Fibroblast of skin of right quadriceps (primary cell): ENCODE results near the gene CXXC1.
"Not testable (repeated sequence)": the region's sequence is repeated elsewhere in the genome, so short reads cannot be mapped to it uniquely, and the experiment has no call there.

ENCODE experiments used
- DNase-seq: peaks from one replicate; pipeline ENCODE4 v3.0.0-alpha.2; 2013

Gene CXXC1

DNA sequence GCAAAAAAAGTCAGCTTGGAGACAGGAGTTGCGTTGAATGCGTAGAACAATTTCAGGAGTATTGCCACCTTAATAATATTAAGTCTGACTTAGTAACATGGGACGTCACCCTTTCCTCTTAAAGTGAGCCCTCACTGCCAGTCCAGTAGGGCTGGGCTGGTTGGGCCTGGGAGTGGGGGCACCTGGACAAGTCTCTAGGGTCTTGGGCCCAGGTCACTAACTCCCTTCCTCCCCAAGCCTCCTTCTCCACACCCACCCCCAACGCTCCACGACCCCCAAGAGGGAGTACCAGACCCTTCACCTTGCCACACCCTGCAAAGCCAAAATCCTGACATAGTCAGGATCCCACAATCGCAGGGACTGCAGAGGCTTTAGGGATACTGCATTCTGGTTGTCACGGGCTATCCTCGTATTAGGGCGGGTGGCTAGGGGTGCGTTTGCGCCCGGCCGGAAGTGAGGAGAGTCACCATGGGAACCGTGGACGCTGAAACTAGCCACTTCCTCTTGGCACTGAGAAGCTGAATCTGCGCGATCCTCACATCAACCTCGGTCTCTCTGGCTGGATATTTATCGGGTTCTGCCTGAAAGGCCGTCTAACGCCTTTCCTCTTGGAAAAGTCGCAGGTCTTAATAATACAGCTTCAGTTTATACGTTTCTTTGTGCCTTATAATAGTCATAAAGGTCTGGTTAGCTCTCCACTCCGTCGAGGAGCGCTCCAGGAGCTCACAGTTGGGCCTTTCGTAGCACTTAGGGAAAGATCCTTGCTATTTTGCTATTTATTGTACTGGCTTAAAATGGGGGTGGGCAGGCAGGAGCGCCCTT is 10.3 kb upstream of the CXXC1 start:
- DNase-seq, result peak; percentile 64

GRCh38 chr18:50293039-50293438 is 5.5 kb upstream of the CXXC1 start:
- DNase-seq, result no peak

DNA sequence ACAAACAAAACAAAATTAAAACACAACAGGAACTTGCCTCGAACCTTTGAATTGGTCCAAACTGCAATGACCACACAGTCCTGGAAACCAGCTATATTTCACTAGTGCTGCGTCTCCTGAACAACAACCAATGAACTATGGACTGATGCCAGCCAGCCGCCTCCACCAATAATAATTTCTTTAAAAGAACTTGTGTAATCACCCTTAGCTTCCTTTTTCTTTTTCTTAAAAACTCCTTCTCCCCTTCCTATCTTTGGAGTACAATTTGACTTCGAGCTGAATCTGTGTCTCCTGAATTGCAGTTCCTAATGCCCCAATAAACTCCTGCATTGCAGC is 1.6 kb upstream of the CXXC1 start:
- DNase-seq, result no peak

DNA sequence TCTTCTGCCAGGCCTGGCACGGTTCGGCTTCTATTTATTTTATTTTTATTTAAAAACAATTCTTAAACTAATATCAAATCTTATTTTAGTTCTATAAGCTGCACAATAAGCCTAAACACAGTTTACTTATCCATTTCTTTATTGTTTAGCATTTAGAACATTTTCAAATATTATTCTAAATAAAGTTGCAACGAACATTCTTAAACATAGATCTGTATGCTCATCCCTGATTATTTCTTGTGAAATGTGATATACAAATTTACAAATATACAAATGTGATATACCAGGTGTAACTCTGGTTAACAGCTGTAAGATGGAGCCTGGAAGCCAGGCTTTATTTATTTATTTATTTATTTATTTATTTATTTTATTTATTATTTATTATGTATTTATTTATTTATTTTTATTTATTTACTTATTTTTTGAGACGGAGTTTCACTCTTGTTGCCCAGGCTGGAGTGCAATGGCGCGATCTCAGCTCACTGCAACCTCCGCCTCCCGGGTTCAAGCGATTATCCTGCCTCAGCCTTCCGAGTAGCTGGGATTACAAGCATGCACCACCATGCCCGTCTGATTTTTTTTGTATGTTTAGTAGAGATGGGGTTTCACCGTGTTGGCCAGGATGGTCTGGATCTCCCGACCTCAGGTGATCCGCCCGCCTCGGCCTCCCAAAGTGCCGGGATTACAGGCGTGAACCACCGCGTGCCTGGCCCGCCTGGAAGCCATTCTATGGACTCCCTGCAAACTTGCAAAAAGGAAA is 1.0 kb upstream of the CXXC1 start:
- not testable (repeated sequence) for DNase-seq

DNA sequence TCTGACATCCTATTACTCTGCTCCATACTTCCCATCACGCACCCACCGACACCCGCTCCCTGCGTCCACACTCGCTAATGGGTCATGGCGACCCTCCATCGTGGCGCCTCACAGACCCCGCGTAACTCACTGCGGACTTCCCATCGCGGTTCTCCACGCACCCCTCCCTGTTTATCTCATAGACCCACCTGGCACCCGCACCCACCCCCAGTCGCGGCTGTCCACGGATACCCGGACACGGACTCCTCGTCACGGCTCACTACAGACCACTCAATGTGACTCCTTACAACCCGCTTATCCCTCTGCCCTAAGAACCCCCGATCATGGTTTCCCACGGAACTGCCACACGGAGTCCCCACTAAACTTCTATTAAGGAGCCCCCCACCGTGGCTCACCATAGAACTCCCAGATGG is 458 bp downstream of the CXXC1 start:
- no peak for DNase-seq

- peak; percentile 23 for DNase-seq
These were observed 983 bp downstream of the CXXC1 start for GRCh38 chr18:50286391-50287027.

- DNase-seq, result no peak
These were observed 1.7 kb downstream of the CXXC1 start for GRCh38 chr18:50285631-50286321.

GRCh38 chr18:50285071-50285470 is 2.4 kb downstream of the CXXC1 start:
- DNase-seq, result no peak

GRCh38 chr18:50284255-50284885 is 3.1 kb downstream of the CXXC1 start:
- no peak for DNase-seq

DNA sequence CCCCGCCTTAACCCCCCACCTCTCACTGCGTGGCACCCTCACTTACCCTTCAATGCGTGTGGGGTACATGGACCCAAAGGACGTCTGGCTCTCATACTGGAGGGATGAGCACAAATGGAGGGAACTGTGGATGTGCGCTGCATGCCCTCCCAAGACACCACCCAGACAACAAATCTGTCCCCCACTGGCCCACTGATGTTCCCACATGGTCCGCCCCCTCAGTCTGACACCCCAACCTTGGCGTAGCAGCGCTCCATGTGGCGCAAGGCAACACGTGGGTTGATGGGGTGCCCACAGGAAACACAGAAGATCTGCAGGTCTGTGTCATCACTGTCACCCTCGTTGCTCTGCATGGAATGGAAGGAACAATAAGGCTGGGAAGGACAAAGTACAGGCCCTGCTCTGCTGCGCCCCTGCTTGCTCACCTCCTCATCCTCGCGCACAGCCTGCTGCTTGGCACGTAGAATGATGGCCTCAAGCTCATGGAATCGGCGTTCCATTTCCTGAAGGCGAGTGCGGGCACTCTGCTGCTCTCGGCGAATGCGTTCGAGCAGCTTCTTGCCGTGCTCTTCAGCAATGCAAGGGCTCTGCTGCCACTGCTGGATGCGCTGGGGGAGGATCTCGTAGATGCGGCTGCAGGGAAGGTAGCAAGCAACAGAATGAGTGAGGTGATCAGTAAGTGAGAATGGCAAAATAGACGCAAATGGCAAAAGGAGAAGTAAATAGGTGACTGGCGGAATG is 3.9 kb downstream of the CXXC1 start:
- DNase-seq, result no peak

- no peak for DNase-seq
These were observed 4.8 kb downstream of the CXXC1 start for GRCh38 chr18:50282521-50283335.

DNA sequence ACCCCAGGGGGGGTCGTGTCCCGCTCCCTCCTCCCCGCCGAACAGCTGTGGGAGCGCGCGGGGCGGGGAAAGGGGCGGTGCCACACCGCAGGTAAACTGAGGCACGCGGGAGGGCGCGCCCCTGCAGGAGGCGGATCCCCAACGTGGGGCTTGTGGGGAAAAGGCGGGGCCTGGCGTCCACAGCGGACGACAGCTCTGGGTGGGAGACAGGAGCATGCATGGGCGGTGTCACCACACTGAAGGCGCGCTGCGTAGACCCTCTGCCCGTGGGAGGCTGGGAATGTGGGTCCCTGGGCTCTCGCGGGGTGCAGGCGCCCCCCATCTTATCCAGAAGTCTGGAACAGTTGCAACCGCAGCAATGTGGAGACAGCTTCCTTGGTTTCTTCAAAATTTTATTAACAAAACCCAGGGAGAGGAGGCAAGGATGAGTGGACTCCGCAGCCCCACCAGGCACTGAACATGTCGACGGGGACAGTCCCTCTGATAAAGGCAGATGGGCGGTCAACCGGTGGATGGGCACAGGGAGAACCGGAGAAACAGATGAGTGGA is 5.4 kb downstream of the CXXC1 start:
- no peak for DNase-seq

GRCh38 chr18:50281295-50281971 is 6.1 kb downstream of the CXXC1 start, which contains the start of gene MBD1:
Gene MBD1 (minus strand): TSS chr18:50281523. CDS start chr18:50279992, 1,531 bp downstream.
- DNase-seq, result peak; percentile 98

DNA sequence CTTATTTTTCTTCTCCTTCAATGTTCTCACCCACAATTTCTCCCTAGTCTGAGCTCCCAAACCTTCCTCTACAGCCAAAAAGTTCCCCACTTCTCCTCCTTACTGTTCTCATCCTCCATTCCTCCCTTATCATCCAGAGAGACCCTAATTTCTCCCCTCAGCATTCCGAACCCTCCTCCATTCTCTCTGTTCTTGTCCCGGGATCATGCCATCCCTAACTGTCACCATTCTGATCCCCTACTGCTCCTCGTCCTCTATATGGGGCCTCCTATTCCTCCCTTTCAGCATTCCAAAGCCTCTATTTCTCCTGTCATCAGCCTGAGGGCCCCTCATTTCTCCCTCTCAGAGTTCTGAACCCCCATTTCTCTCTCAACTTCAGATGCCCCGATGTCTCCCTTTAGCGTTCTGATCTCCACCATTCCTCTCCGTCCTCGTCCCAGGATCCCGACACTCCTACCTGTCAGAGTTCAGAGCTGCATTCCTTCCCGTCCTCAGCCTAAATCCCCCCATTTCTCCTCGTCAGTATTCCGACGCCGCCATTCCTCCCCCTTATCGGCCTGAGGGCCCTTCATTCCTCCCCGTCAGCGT is 6.7 kb downstream of the CXXC1 start:
- DNase-seq, result no peak

GRCh38 chr18:50279752-50280151 is 7.7 kb downstream of the CXXC1 start:
- no peak for DNase-seq

DNA sequence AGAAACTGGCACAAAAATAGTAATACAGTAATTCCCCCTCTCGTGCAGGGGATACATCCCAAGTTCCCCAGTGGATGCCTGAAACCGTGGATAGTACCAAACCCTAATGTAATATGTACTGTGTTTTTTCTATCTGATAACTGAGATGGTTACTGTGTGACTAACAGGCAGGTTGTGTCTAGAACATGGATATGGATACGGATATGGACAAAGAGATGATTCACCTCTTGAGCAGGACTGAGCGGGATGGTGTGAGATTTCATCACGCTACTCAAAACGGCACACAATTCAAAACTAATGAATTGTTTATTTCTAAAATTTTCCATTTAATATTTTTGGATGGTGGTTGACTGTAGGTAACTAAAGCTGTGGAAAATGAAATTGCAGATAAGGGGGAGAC is 9.6 kb downstream of the CXXC1 start:
- DNase-seq, result no peak

DNA sequence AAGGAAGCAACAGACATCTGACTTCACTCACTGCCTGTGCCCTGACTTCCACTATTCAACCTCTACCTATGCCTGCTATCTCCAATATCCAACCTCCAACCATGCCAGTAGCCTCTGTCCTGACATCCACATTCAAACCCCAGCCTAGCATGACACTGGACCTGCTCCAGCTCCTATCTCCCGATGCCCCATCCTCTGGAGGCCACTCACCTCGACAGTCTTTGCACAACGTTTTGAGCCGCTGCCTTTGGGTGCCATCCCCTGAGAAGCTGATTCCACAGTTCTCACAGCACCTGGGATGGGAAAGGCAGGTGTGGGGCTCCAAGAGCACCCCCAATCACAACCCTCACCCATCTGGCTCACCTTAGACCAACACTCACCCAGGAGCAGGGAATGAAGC is 11.0 kb downstream of the CXXC1 start:
- DNase-seq, result no peak

GRCh38 chr18:50275503-50276036 is 11.9 kb downstream of the CXXC1 start:
- no peak for DNase-seq

DNA sequence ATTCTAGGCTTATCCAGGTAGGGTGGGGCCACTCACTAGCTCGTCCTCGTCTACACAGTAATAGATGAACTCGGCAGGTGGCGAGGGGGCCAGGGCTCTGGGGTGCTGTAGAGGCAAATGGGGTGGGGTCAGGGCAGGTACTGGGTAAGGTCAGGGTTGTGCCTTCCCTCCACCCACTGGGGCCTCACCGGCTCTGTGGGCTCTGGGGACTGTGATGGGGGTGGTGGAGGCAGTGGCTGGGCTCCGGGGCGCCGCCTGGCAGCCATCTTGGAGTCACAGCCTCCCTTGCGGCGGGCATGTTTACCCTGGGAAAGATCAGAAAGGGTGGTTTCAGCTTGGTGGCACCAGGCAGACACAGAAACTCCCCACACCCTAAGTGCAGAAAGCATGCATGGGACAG is 12.6 kb downstream of the CXXC1 start:
- no peak for DNase-seq
